DND-41 (cell line): Measurements from ENCODE around the gene APOC4.

Source experiments
- ATAC-seq: fragments of 200-7000 bp; cut with Tn5 transposase; 3 replicates; pipeline ENCODE4 v1.9.1; 2021; ENCODE audit warnings: low read depth; ENCODE audit not compliant: insufficient read depth
- DNase-seq: peaks from one replicate; pipeline ENCODE4 v3.0.0-alpha.2; 2020
- H2AFZ ChIP-seq: 2 replicates; pipeline ENCODE4 v1.6.0; 2012; ENCODE audit warnings: low read depth, low read length
- H3K27ac ChIP-seq: 2 replicates; pipeline ENCODE4 v1.5.1; 2012; ENCODE audit warnings: low read length, inconsistent platforms
- H3K27me3 ChIP-seq: fragments of 200-600 bp; sonication (generic); 2 replicates; pipeline ENCODE4 v1.6.0; 2012; ENCODE audit warnings: low read length, mild to moderate bottlenecking, inconsistent platforms; ENCODE audit not compliant: insufficient read depth, poor library complexity
- H3K36me3 ChIP-seq: 2 replicates; pipeline ENCODE4 v1.5.1; 2012; ENCODE audit warnings: low read length, inconsistent platforms; ENCODE audit not compliant: insufficient read depth
- H3K4me1 ChIP-seq: 2 replicates; pipeline ENCODE4 v1.5.1; 2012; ENCODE audit warnings: mild to moderate bottlenecking, low read length; ENCODE audit not compliant: insufficient read depth
- H3K4me2 ChIP-seq: 2 replicates; pipeline ENCODE4 v1.6.0; 2012; ENCODE audit warnings: mild to moderate bottlenecking, moderate library complexity, low read length, inconsistent platforms; ENCODE audit not compliant: insufficient read depth
- H3K4me3 ChIP-seq, 2 experiments: fragments of 200-600 bp in 1 of 2; shearing (Covaris generic) in 1 of 2; 2 replicates each; pipeline ENCODE4 v1.5.1; 2012 to 2016; ENCODE audit warnings: inconsistent platforms in 2 of 2, low read length in 2 of 2, mild to moderate bottlenecking in 2 of 2, low read depth in 1 of 2, moderate library complexity in 1 of 2
- H3K79me2 ChIP-seq: 2 replicates; pipeline ENCODE4 v1.6.0; 2012; ENCODE audit warnings: low read length, inconsistent platforms; ENCODE audit not compliant: insufficient read depth
- H3K9ac ChIP-seq: 2 replicates; pipeline ENCODE4 v1.6.0; 2012; ENCODE audit warnings: low read depth, mild to moderate bottlenecking, inconsistent platforms, low read length, moderate library complexity
- H3K9me3 ChIP-seq: 2 replicates; pipeline ENCODE4 v1.5.1; 2012; ENCODE audit warnings: low read length, moderate library complexity, mild to moderate bottlenecking, inconsistent platforms; ENCODE audit not compliant: insufficient read depth, severe bottlenecking
- H4K20me1 ChIP-seq: 2 replicates; pipeline ENCODE4 v1.6.0; 2012; ENCODE audit warnings: low read length; ENCODE audit not compliant: insufficient read depth
- EZH2 ChIP-seq: IDR thresholded peaks from 3 replicates; pipeline ENCODE4 v1.6.1; 2012; ENCODE audit warnings: borderline replicate concordance, low read depth, mild to moderate bottlenecking, moderate library complexity, low read length, inconsistent platforms; ENCODE audit not compliant: severe bottlenecking
- TF ChIP-seq, protein P1 (sequence below): IDR thresholded peaks from 2 replicates; pipeline ENCODE4 v1.5.1; 2012; ENCODE audit warnings: borderline replicate concordance, low read length, moderate library complexity, mild to moderate bottlenecking; ENCODE audit not compliant: poor library complexity, severe bottlenecking; ENCODE audit errors: extremely low read depth

APOC4 gene

DNA sequence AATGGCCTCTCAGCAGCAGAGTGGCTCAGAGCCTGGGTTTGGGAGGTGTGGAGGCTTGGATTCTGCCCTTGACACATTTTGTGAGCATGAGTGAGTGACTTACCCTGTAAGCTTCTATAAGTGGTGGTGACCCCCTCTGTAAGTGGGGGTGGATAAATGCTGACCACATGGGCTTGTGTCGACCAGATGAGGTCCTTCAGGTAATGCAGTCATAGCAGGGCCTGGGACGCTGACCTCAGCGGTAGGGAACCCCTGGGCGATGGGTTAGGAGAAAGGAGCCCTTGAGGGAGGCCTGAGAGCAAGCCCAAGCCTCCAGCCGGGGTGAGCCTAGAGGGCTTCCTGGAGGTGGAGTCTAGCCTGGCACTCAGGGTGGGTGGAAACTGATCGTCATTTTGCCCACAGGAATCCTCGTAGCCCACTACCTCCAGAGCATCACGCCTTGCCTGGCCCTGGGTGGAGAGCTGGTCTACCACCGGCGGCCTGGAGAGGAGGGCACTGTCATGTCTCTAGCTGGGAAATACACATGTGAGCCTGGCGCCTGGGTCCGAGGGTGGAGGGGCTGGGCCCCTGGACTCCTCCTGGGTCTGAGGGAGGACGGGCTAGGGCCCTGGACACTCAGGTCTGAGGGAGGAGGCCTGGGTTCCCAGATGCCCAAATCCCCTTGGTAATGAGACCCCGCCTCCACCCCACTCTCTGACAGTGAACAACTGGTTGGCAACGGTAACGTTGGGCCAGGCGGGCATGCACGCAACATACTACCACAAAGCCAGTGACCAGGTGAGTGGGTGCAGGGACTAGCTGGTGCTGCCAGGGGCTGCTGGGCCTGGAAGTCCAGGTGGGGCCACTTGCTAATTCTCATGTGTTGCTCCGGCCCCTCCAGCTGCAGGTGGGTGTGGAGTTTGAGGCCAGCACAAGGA is 41.5 kb upstream of the APOC4 start:
- Histone ChIP-seq H3K79me2 (peaks cover 5% of the 10 kb centered on the region; the same call in 1 of the 2 replicates), H3K9me3 (no peaks in the 10 kb centered on the region), H3K27ac (no peak overlapping the region), H3K4me3 (no peak overlapping the region), H4K20me1 (peaks cover 47% of the 10 kb centered on the region), H3K4me1 (no peaks in the 10 kb centered on the region), H2AFZ (no peak overlapping the region), H3K9ac (no peak overlapping the region), H3K4me2 (no peak overlapping the region), H3K27me3 (no peaks in the 10 kb centered on the region), H3K36me3 (peaks cover 68% of the 10 kb centered on the region)
- TF ChIP-seq, protein P1, sequence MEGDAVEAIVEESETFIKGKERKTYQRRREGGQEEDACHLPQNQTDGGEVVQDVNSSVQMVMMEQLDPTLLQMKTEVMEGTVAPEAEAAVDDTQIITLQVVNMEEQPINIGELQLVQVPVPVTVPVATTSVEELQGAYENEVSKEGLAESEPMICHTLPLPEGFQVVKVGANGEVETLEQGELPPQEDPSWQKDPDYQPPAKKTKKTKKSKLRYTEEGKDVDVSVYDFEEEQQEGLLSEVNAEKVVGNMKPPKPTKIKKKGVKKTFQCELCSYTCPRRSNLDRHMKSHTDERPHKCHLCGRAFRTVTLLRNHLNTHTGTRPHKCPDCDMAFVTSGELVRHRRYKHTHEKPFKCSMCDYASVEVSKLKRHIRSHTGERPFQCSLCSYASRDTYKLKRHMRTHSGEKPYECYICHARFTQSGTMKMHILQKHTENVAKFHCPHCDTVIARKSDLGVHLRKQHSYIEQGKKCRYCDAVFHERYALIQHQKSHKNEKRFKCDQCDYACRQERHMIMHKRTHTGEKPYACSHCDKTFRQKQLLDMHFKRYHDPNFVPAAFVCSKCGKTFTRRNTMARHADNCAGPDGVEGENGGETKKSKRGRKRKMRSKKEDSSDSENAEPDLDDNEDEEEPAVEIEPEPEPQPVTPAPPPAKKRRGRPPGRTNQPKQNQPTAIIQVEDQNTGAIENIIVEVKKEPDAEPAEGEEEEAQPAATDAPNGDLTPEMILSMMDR, result no peak
- no peak for TF ChIP-seq EZH2
- ATAC-seq (no peak), DNase-seq (no peak)

DNA sequence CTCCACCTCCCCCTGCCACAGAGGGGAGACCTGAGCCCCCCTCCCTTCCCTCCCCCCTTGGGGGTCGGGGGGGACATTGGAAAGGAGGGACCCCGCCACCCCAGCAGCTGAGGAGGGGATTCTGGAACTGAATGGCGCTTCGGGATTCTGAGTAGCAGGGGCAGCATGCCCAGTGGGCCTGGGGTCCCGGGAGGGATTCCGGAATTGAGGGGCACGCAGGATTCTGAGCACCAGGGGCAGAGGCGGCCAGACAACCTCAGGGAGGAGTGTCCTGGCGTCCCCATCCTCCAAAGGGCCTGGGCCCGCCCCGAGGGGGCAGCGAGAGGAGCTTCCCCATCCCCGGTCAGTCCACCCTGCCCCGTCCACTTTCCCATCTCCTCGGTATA is 38.8 kb upstream of the APOC4 start:
- Histone ChIP-seq H3K27ac (no peak overlapping the region), H3K36me3 (peaks cover 42% of the 10 kb centered on the region), H2AFZ (no peak overlapping the region), H3K79me2 (no peaks in the 10 kb centered on the region), H3K27me3 (no peaks in the 10 kb centered on the region), H4K20me1 (peaks cover 25% of the 10 kb centered on the region), H3K4me2 (no peak overlapping the region), H3K4me1 (no peaks in the 10 kb centered on the region), H3K4me3 (no peak overlapping the region), H3K9ac (no peak overlapping the region), H3K9me3 (no peaks in the 10 kb centered on the region)
- no peak for ATAC-seq
- DNase-seq, result no peak
- TF ChIP-seq, protein P1, result no peak
- no peak for TF ChIP-seq EZH2

DNA sequence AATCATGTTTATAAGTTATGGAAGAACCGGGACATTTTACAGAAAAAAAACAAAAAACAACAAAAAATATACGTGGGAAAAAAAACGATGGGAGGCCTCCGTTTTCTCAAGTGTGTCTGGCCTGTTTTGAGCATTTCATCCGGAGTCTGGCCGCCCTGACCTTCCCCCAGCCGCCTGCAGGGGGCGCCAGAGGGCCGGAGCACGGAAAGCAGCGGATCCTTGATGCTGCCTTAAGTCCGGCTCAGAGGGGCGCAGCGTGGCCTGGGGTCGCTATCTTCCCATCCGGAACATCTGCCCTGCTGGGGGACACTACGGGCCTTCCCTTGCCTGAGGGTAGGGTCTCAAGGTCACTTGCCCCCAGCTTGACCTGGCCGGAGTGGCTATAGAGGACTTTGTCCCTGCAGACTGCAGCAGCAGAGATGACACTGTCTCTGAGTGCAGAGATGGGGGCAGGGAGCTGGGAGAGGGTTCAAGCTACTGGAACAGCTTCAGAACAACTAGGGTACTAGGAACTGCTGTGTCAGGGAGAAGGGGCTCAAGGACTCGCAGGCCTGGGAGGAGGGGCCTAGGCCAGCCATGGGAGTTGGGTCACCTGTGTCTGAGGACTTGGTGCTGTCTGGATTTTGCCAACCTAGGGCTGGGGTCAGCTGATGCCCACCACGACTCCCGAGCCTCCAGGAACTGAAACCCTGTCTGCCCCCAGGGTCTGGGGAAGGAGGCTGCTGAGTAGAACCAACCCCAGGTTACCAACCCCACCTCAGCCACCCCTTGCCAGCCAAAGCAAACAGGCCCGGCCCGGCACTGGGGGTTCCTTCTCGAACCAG is 38.2 kb upstream of the APOC4 start:
- Histone ChIP-seq H3K4me2 (no peak overlapping the region), H4K20me1 (peaks cover 24% of the 10 kb centered on the region), H3K4me3 (no peak overlapping the region), H3K36me3 (peaks cover 41% of the 10 kb centered on the region), H3K9me3 (no peaks in the 10 kb centered on the region), H3K9ac (no peak overlapping the region), H2AFZ (no peak overlapping the region), H3K27me3 (no peaks in the 10 kb centered on the region), H3K4me1 (no peaks in the 10 kb centered on the region), H3K27ac (no peak overlapping the region), H3K79me2 (no peaks in the 10 kb centered on the region)
- TF ChIP-seq, protein P1, result peak; percentile 88
- TF ChIP-seq EZH2, result no peak
- ATAC-seq (peak; percentile 70), DNase-seq (peak; percentile 64)
